GM18519 (cell line): ENCODE measurements around the gene NR1H4.
"Not testable (repeated sequence)": the region's sequence is repeated elsewhere in the genome, so short reads cannot be mapped to it uniquely, and the experiment has no call there.

Source experiments
- ATAC-seq: cut with Tn5 transposase; IDR thresholded peaks from one replicate; pipeline ENCODE4 v1.9.1; 2021; ENCODE audit warnings: mild to moderate bottlenecking, moderate library complexity; ENCODE audit not compliant: unreplicated experiment, low FRiP score

Gene NR1H4

DNA sequence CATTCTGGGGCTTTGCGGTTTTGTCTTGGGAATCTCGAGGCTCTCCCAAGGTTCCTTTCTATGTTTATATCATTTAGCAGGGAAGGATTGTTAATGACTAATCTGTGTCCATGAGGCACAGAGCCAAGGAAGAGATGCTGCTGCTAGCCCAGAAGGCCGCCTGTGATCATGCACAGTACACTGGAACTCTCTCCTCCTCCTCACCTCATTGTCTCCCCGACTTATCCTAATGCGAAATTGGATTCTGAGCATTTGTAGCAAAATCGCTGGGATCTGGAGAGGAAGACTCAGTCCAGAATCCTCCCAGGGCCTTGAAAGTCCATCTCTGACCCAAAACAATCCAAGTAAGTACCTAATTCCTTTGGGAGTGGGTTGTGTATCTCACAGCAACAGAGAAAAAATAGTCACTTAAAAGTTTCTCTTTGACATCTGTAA lies at the start of gene NR1H4:
Gene NR1H4 (plus strand): TSS at position 151 of the 435 bp plus-strand sequence. CDS start 19,458 bp downstream, outside the sequence.
- no peak for ATAC-seq

DNA sequence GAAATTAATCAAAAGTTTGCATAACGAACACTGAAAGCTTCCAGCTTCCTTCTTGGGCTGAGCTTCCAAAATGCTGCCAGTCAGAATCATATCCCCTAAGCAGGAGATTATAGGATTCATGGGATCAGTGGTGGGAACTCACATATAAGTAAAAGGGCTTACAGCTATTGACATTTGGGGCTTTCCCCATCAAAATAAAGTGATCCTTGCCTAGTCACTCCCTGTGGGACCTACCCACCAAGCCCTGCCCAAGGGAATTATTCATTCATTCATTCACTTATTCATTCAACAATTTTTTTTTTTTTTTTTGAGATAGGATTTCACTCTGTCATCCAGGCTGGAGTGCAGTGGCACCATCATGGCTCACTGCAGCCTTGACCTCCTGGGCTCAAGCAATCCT lies 47.5 kb upstream of the NR1H4 start:
- no peak for ATAC-seq

DNA sequence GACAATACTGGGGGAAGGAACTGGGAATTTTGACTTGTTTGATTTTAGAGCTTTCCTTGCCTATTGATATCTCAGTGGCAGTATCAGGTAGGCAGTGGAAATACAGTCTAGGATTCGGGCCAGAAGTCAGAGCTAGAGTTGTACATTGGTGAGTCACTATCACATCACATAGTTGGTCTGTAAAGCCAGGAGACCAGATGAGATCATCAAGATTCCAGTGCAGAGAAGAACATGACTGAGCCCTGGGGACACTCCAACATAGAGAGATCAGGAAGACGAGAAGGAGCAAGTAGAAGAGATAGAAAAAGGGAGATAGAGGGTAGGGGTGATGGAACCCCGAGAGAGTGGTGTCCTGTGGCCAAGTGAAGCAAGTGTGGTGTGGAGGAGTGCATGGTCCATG lies 46.6 kb upstream of the NR1H4 start:
- ATAC-seq: no peak

DNA sequence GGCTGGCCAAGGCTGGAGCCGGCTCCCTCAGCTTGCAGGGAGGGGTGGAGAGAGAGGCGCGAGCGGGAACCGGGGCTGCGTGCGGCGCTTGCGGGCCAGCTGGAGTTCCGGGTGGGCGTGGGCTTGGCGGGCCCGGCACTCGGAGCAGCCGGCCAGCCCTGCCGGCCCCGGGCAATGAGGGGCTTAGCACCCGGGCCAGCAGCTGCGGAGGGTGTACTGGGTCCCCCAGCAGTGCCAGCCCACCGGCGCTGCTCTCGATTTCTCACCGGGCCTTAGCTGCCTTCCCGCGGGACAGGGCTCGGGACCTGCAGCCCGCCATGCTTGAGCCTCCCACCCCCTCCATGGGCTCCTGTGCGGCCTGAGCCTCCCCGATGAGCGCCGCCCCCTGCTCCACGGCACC lies 43.4 kb upstream of the NR1H4 start:
- ATAC-seq: not testable (repeated sequence)

DNA sequence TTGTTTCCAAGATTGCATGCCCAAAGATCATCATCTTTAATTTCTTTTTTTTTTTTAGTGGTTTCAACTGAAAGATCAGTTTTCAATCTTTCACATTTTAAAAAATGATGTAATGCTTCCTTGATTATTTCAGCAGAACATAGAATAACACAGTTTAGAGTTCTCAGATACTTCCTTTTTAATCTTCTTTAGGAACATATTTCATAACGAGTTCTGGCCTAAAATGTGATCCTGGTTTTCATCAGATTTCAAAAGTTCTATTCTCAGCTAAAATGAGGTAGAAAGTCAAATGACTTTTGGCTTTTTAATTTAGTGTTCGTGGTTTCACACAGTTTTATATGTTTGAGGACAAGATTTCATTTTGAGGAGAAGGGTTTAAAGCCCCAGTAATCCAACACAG lies 40.0 kb upstream of the NR1H4 start:
- no peak for ATAC-seq

DNA sequence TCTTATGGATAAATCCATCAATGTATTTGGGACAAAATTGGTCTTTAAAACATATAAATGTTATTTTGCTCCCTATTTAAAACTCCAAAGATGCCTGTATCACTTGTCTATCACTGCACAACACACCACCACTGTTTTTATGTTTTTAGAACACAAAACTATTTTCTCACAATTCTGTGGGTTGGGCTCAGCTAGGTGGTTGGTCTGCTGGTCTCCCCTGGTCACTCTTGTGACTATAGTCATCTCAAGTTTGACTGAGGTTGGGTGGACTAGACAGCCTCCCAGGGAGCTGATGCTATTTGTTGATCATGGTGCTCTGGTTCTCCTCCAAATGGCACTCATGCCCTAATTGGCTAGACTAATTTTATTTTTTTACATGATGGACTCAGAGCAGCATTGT lies 39.5 kb upstream of the NR1H4 start:
- no peak for ATAC-seq

DNA sequence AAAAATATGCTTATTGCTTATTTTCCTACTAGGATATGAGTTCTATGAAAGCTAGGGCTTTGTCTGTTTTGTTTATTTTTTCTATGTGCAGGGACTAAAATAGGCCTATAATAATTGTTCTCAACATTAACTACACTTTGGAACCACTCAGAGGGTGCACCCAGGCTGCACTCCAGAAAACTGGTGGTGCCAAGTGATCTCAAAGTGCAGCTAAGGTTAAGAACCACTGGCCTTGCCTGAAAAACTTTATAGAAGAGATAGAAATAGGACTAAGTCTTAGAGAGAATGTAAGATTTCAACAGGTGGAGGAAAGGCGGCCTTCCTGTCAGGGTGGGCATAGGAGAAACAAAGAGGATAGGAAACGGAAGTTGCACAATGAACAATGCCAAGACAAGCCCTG lies 37.7 kb upstream of the NR1H4 start:
- ATAC-seq: no peak

DNA sequence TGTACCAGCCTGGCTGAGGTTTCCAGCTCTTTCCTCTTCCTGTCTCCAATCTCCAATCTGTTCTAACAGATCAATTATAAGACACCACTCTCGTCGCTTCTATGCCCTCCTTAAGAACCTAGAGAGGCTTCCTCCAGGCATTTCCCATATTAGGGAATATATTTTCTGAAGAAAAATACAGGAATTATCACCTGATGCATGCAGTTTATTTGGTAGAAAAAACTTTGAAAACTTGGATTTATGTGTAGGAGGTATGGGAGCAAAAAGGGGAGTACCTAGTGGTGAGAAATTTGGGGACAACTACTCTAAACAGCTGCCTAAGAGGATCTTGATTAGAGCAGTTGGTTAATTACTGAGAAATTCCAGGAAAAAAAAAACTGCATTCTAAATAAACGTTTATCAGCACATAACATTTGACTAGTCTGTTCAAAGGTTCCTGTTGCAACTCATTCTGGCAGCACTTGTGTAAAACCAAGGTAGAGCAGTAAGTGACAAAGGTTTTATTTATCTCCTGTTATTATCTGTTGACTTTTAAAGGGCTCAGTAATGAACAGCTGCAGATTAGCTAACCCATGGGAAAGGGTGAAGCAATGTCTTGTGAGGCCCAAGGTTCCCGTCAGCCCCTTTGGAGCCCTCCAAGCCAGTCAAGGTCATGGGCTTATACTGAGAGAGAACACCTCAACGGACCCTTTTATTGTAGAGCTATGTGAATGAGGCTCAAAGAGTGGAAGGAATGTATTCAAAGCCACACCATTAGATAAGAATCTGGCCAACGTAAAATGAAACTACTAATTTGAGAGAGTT lies 36.4 kb upstream of the NR1H4 start:
- no peak for ATAC-seq

DNA sequence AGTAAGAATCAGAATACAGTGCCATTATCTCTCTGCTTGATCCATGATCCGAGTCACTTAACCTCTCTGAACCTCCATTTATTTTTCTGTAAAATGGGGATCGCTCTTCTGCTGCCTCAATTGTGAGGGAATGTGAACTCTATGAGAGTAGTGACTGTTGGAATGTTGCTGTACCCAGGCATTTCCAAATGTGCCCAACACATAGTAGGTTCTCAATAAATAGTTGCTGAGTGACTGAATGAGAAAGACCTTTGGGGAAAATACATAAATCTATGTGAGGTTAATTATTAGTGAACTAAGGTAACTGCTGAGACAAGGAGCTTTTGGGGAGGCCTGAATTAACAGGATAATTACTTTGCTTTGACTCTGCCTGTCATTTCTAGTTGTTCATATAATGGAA lies 33.9 kb upstream of the NR1H4 start:
- no peak for ATAC-seq

DNA sequence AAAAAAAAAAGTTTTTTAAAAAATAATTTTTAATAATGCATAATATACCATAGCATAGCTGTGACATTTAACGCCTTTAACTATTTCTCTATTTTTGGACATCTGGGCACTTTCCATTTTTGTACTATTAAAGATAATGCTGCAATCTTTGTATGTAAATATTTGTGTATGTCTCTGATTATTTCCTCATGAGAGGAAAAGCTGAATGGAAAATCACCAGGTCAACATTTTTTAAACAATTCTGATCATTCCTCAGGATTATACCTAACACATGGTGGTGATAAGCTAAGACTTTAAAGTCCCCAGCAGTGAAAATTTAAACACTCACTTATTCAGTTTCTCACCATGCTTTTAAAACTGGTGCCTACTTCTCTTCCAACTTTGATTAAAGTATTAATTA lies 31.3 kb upstream of the NR1H4 start:
- no peak for ATAC-seq

DNA sequence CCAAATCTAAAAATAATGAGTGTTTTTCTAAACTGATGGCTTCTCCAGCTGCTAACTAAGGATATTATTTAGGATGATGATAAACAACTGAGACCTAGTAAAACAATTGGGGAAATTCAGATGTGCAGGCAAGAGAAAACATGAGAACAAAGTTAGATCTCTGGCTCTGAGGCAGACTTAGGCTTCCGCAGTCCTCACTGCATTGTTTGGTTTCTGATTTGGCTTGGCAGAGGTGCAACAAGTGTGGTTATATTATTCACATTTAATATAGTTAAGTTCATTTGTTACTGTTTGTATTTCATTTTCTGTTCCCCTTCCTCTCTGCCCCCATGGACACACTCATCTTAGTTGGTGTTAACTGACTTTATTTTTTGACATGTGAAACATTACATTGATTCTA lies 30.2 kb upstream of the NR1H4 start:
- no peak for ATAC-seq

DNA sequence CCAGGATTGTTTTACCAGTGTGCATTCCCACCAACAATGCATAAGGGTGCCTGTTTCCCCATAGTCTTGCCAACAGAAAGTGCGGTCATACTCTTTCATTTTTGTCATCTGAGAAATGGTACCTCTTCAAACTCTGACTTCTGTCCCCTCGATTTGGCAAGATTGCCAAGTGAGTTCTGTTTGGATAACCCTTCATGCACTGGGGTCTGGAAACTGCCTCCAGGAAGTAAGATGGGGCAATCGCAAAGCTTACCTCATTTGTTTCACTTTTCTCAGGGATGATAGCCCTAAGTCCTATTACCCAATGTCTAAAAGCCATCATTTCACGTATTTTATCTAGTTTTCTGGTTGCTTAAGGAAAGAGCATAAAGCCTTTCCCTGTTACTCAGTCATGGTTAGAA lies 28.6 kb upstream of the NR1H4 start:
- ATAC-seq: no peak

DNA sequence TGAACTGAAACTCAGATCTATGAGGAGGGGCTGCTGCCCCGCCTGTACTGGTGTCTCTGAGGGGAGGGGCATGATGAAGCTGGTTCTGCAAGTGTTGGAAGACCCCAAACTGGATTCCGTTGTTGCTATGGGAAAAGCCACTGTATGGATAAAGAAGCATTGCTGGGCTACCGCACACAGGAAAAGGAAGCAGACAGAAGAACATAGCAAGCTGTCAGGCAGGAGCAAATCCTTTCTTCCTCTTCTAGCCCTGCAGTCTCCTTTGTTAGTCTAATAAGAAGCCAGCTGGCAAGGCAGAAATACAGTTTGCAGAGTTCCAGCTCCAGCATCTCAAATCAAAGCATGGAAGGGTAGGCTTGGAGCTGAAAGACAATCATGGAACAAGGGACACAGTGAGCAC lies 26.3 kb upstream of the NR1H4 start:
- ATAC-seq: no peak

DNA sequence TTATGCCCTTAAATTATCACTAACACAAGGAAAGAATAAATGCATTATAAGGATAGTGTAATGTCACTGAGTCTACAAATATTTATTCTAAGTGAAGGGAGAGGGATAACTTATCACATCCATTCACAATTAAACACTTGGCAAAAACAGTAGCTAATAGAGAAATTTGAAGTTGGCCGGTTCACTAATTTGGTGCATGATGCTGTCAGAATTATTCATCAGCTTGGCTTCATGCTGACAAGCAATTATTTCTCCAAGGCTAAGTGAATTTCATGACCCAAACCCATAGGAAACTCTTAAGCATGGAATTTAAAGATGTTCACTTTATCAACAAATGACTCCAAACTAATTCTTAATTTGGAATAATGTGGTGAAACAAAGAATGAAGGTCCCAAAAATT lies 25.0 kb upstream of the NR1H4 start:
- no peak for ATAC-seq

DNA sequence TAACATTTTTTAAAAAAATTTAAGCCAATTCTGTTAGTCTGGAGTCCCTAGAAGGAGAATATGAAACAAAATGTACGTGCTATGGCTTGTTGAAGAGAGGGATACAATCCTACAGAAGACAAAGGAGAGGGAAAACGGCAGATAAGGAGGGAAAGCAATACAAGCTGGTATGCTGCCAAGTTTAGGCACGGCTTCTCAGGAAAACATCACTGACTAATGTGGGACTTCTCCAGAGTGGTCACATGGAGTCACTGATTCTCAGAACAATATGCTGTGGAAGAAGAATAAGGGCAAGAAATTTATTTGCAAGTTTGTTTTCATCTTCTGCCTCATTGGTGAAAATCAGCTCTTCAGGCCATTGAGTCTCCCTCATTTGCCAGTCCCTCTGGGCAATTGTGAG lies 22.9 kb upstream of the NR1H4 start:
- ATAC-seq: no peak

DNA sequence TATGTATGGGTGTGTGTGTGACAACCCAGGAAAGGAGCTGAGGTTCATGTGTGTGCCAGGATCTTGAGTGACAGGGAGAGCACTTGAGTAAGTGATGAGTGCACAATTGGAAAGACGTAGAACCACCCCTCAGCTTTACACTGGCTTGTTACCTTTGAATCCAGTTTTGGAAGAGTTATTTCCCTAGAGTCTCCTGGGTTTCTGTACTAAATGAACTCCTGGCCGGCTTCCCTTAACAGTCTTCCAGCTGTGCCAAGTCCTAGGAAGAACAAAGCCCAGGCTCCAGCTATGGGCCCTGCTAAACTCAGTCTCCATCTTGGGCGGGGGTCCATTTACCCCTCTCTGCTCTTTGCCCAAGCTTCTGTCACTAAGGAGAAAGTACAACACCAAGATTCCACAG lies 19.7 kb upstream of the NR1H4 start:
- ATAC-seq: no peak

DNA sequence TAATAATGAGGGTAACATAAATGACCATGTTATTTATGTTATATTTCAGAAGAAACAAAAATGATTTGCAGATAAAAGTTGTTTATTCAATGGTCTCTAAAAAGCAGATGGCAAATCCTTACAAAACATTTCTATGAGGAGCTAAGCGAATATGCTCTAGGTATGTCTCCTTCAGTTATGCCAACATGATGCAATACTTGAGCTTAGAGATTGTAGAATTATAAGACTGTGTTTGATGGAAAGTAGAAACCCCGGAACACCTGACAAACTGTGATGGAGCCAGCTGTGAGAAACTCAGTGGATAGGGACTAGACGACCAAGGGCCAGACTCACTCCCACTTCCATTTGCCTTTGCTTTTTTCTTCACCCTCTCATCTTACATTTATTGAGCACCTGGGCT lies 17.8 kb upstream of the NR1H4 start:
- no peak for ATAC-seq

DNA sequence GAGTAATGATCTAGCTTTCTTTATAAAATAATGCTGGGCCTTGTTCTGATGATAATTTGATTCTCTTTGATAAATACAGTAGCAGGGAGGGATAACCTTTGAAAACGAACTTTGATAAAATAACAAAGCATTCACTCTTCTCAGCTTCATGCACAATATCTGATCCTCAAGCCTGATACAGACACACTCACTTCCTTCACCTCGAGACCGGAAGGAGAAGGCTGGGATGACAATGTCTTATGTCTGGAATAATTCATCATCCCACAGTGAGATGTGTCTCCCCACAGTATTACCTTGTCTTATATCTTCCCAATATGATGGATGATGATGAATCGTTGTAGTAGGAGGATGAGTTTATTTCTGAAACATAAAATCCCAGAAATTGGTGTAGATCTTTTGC lies 15.5 kb upstream of the NR1H4 start:
- no peak for ATAC-seq

DNA sequence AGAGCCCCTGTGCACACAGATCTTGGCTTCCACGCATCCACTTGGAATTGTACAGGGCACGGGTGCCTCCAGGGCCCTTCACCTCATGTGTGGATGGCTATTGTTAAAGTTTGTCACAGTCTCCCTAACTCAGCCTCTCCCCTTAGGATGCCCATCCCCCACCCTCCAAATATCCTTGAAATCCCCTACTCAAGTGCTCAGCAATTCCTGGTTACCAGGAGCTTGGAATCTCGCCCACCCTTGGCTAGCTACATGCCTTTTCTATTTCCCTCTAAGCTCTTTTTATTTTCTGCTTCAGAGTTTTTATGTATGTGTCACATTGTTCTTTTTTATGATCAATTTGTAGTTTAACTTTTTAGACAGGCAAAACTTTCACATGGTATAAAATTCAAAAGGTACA lies 13.0 kb upstream of the NR1H4 start:
- no peak for ATAC-seq

DNA sequence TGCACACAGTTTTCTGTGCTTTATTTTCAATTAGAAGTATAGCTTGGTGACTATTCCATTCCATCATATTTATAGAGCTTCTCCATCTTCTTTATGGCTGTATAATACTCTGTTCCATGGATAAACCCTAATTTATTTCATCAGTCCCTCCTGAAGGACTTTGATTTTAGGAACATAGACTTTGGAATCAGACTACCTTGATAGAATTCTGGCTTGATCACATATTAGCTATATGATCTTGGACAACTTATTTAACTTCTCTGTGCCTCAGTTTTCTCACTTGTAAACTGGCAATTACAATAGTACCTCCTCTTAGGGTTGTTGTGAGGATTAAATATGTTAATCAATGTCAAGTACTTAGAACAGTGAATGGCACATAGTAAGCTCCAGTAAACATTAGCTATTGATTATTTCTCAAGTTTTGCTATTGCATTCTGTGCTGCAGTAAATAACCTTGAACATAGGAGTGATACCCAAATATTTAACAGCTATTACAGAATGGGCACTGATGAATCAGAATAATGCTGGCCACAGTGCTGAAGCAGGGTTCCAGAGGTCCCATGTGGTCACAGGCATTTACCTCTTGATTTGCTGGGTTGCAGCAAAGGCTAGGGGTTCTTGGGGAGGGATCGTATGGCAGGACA lies 12.2 kb upstream of the NR1H4 start:
- no peak for ATAC-seq

DNA sequence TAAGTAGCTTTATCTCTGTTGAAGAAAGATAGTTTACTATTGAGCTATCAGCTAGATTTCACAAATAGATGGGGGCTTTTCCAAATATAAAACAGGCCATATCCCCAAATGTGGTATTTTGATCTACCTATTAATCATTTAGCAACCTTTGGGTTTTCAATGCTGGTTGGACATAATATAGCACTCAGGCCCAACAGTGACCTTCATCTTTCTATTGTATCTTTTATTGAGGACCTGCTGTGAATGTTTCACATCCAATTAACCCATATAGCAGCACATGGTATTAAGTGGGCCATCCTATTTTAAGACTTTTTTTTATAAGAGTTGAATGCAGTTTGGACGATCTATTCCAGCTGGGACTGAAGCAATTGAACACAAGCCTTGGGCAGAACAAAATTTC lies 10.0 kb upstream of the NR1H4 start:
- no peak for ATAC-seq

DNA sequence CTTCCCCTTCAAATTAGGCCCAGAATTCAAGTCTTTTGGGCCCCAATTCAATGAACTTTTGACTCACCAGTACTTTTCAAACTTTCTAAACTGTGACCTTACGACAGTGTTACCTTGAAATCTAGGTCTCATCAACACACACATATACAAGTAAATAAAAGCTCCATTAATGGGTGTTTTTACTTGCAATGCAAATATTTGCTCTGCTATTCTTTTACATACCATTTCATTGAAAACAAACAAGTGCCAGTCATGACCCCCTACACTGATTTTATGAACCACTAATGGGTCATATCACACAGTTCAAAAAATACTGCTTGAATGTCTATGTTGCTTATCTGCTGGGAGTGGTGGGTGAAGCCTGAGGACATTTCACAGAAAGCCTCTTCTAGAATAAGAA lies 9.1 kb upstream of the NR1H4 start:
- ATAC-seq: no peak
